GM21526 (cell line): ENCODE data around the gene CEBPG.

Experiments
- ATAC-seq: cut with Tn5 transposase; IDR thresholded peaks from one replicate; pipeline ENCODE4 v1.9.1; 2021; ENCODE audit warnings: moderate library complexity; ENCODE audit not compliant: unreplicated experiment, low FRiP score

The CEBPG gene

DNA sequence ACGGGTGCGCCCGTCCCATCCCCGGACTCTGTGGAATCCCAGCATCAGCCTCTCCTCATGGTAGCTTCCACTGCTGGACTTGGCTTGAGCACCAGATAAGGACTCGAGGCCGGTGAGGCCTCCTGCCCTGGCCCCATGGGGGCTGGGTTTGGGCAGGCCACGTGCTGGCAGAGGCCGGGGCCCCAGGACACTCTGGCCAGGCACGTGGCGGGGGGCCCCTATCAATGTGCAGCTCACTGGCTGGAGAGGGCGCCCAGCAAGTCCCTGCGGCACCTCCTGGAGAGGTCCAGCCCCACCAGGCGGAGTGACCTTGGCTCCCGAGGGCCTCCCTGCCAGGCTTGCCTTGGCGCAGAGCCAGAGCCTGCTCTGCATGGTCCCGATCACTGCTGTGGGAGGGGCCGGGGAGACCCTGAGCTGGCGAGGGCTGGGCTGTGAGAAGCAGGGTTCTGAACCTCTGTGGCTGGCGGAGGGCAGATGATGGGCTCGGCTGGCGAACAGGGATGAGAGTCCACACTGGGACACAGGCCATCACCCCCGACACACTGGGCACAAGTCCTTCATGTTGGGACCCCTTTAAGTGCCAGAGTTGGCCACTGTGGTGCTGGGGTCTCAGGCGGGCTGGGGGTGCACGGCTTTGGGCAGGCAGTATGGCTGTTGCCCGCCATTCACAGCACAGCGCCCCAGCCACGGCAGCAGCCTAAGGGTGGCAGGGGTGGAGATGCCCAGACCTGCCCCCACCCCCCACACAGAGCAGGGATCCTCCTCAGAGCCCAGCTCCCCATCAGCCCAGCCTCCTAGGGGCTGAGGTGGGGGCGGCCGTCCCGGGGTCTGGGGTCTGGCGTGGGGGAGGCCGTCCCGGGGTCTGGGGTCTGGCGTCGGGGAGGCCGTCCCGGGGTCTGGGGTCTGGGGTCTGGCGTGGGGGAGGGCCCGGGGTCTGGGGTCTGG lies 19.1 kb downstream of the CEBPG start:
- ATAC-seq, result no peak

DNA sequence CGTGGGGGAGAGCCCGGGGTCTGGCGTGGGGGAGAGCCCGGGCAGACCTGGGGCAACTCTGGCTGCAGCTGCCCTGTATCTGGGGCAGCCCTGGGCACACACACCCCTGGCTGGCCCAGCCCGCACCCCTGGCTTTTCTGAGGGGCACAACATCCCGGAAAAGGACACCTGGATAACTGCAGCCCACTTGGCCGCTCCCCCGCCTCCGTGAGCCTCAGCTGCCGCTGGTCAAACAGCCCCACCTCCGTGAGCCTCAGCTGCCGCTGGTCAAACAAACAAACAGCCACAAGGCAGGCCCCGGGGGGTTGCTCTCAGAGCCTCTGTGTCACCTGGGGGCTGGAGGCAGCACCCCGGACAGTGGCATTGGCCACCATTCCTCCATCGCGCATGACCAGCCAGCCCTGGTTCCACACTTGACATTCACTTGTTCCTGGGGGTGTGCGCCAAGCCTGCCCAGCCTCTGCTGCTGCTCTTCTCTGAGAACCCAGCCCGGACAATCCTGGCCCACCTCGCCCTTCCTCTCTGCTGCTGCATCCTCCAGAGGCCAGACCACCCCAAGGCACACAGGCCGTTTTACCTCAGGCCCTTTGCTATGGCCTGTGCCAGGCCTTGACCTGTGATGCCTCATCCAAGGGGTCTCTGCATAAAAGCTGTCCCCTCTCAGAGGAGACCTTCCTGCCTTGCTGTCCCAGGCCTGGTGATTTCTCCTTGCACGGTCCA lies 19.9 kb downstream of the CEBPG start:
- ATAC-seq, result no peak

DNA sequence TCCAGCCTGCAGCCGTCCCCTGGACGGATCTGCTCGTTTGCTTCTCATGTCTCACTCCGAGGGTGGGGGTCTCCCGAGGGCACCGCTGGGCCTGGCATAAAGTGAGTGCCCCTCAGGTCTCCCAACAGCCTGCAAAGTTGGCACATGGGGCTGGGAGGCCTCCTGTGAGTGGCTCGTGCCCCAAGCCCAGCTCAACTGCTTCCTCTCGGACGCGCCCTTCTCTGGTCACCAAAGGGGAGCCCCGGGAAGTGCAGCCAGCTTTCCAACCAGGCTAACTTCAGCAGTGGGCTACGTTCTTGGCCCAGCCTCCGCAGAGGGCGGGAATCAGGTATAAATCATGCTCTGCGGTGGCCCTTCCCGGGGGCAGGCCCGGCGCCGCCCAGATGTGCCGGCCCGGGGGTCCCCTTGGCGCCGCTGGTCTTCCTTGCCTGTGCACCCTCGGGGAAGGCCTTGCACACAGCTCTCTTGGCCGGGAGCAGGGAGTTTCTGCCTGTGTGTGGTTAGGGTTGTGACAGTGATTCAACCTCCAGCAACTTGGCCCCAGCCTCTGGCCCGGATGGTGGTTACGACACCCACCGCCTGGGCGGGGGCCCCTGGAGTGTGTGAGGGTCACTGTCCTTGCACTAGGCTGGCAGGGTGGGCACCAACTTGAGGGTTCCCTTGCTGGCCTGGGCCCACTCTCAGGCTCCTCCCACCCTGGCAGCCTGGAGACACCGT lies 20.7 kb downstream of the CEBPG start:
- ATAC-seq, result no peak

DNA sequence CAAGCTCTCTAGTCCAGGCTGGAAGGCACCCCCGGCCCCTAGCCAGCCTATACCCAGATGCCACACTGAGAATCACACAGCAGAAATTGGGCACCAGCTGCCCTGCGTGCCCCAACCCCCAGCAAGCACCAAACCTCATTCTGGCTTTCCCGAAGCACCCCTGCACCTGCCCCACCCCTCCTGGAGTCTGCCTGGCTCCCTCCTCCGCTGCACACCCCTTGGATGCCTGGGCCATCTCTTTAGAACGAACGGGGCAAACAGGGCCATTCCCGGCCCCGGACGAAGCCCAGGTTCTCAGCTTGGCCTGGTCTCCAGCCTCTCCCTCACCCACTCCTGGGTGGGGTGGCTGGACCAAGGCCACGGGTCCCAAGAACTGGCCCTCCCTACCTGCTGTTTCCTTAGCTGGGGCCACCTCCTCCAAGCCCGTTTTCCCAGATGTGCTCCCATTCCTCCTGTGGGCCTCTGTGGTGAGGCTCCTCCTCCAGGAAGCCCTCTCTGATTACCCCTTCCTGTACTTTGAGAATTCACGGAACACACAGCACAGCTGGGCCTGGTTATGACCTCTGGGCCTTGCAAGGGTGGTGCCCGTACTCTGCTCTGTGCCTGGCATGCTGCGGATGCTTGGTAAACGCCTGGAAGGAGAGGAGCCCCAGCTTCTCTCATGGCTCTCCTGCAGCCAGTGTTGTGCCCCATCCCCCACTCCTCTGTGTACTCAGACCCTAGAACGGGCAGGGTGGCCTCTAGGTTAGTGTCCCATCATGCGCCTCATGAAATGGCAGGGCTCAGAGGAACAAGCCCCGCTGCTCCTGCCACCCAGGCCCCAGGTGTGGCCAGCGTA lies 21.4 kb downstream of the CEBPG start:
- no peak for ATAC-seq

DNA sequence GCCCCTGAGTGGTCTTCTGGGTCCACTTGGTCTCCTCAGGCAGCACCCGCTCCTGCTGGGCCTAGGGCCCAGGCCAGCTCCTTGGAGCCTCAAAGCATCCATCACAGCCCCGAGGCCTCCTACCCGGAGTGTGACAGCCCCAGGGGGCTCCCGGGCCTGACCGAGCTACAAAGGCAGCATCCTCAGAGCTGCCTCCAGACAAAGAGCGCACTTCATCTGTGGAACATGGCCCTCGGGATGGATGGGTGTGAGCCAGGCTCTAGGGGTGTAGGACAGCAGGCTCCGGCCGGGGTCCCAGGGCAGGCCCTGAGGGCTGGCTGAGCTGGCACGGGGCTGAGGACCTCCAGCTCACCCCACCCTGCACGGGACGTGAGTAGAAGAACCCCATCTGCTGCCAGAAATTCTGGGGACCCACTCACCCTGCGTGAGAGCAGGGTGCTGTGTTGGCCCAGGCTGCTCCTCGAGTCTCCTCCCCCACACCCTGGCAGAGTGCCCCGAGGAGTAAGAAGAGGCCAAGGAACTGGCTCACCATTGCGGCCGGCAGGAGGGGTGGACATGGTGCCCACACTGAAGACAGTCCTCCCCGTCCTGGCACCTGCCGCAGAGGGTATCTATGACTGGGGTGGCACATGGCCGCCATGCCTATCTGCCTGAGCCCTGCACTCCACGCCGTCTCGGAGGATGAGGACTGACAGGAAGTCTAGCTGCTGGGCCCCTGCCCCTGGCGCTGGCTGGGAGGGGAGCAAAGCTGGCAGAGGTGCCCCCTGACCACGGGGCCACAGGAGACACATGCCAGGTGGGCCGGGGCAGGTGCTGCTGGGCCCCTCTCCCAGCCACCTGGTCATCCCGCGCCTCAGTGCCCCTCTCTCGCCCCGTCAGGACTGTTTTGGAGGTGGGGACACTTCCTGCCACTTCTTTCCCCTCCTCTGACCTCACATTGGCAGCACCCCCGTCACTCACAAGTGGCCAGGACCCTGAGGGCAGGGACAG lies 22.3 kb downstream of the CEBPG start:
- no peak for ATAC-seq

DNA sequence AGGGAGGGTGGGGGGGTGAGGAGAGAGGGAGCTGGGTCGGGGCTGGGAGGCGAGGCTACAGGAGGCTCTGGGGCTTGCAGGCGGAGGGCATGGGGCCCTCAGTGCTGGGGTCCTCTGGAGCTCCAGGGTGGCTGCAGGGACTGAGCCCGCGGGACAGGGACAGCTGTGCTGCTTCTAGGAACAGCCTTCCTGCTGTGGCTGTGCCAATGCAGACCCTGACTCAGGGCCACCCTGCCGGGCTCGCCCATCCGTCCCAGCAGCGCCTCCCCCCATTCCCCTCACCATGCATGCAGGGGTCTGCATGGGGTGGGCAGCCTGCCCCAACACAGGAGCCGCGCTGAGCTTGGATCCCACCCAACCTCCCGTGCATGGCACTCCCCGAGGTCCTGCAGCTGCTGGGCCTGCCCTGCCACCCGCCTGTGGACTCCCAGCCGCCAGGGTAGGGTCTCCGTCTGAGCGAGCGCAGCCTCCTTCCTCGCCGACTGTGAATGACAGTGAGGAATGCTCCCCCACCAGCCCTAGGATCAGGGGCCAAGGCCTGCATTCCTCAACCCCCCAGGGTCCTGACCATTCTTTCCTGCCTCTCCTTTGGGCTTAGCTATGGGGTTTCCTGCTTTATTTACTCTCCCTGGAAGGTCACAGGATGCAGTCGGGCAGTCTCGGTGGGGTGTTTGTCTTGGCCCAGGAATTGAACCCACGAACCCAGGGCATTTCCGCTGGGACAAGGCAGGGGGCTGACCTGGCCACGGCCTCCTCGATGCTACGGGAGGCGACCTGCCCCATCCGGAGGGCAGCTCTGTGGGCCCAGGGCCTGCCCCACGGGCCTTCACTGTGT lies 23.4 kb downstream of the CEBPG start:
- no peak for ATAC-seq

DNA sequence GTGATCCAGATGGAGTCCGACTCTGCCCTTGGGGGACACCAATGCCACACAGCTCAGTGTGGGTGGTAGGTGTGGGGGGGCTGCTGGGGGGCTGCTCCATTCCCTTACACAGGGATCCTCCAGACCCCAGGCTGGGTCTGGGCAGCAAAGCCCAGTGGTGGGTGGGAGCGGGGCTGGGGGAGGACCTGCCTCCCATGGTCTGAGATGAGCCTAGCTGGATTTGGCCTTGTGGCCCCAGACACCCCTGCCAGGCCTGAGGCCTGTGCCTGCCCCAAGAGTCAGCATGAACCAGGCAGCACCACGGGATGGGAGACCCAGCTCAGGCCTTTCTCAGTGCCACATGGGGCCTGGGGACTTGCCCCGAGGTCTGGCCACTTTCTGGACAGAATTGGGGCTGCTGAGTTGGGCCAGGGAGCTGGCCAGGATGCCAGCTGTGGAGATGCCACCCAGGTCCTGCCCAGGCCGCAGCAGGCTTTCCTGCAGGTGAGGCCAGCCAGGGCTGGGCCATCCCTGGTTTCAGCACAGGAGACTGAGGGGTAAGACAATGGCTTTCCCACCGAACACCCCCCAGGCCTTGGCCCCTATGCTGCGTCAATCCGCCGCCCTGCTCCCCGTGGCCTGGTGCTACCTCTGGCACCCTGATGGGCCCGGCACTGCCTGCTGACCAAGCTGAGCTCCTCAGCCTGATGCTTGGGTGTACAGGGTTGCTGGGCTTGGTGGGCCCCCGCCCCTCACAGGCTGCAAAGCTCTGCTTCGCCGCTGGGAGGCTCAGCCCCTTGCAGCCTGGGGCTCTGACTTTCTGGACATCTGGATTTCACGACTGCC lies 24.2 kb downstream of the CEBPG start:
- ATAC-seq, result no peak

DNA sequence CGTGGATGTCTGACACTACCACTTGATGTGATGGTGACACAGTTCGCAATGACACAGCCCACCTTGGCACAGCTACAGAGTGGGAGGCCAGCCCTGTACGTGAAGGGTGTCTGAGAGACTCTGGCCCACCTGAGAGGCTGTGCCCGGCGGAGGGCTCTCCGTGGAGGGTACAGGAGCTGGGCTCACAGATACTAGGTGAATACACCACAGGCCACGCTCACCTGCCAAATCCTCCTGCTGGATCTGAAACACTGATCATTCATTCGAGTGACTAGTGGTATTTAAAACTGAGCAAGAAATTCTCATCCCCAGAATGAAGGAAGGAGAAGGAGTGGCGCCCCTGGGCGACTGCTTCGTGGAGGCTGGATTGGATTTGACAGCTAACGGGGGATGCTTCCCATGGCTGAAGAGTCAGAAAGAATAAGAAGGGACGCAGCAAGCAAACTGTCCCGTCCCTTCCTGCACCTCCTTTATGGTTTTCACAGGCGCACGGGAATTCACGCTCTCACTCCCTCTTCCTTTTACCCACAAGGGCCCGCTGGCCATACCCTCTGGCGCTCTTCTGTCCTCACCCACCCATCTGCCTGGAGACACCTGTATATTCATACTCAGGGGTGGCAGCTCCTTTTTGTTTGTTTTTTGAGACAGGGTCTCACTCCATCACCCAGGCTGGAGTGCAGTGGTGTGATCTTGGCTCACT lies 25.0 kb downstream of the CEBPG start:
- no peak for ATAC-seq

DNA sequence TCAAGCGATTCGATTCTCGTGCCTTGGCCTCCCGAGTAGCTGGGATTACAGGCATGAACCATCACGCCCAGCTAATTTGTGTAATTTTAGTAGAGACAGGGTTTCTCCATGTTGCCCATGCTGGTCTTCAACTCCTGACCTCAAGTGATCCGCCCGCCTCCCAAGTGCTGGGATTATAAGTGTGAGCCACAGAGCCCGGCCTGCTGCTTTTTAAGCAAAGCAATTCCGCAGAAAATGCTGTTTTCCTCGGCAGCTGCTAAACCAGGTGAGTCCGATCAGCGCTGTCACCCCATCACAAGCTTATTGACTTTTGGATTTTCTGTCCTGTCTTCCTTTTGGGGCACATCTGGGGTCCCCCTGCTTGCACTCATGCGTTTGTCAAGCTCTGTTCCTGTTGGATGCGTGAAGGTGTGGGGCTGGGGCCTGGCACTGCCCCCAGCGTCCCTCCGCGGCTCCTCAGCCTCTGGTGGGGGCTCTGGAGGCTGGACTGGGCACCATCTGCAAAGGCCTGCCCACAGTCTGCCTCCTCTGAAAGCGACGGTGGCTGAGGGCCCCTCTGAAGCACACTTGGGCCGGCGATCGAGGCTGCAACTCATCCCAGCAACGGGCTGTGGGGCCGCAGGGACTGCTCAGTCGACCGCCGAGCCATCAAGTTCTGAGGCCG lies 25.7 kb downstream of the CEBPG start:
- ATAC-seq, result no peak

DNA sequence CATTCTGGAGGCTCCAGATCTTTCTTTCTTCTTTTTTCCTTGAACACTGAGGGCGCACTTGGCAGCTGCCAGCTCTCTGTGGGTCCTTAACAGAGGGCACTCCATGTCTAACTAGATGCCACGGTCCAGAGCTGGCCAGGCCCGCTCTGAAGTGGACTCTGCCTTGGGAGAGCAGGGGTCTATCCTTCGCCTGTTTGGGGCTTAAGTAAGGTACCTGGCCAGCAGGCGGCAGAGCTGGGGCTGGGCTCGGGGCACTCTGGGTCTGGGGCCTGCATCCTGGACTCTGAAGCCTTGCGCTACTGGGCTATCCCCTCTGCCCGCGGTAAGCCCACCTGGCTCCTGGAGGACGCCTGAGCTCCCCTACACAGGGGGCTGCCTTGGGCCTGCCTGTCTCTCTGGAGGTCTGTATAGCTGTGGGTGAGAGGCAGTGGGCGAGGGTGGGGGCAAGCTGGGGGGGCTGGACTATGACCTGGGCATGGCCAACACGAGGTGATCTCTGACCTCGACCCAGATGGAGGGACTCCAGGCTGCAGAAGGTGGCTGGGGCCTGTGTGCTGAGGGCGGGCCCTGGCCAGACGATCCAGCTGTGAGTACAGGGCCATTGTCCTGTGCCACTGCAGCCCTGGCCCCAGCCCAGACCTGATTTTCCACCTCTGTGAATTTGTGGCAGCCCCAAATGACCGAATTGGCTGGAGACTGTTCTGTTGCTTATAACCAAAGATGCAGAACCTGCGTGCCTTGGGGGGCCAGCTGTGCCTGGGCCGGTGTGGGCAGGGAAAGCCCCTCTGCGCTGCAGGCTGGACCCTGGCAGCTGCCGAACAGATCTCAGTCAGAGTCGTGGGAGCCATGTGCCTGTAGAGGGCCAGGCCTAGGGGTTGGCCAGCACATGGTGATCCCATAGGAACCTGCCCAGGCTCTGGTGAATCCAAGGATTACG lies 26.5 kb downstream of the CEBPG start:
- no peak for ATAC-seq

DNA sequence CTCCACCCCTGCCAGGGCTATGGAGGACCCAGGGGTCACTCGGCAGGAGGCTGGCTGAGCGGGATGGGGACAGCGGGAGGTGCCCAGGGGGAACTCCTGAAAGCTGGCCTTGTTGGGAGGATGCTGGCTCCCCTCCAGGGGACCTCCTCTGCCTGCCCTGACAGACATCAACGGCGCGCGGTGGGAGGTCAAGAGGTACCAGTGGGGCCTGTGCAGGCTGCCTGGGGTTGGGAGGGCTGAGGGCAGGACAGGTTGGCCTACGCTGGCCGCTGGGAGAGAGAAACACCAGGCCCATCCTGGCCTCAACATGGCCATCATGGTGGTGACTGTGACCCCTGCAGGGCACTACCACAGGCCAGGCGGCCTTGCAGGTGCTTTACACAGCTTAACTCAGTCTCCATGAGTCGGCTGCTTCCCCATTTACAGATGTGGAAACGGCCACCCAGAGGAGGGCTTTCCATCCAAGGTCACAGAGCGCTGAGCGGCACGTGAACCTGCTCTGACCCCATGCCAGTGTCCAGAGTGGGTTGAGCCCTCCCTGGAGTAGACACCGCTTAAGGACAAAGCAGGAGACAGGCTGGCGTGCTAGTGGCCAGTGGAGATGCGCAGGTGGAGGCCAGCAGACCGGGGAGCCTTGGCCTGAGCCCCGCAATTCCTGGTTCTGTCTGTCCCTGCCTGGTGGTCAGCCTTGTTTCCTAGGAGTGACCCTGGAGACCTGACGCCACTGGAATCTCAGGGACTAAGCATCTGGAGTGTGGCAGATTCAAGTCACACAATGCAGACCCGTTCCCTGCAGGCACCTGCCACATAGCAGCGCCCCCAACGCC lies 27.6 kb downstream of the CEBPG start:
- ATAC-seq, result no peak

DNA sequence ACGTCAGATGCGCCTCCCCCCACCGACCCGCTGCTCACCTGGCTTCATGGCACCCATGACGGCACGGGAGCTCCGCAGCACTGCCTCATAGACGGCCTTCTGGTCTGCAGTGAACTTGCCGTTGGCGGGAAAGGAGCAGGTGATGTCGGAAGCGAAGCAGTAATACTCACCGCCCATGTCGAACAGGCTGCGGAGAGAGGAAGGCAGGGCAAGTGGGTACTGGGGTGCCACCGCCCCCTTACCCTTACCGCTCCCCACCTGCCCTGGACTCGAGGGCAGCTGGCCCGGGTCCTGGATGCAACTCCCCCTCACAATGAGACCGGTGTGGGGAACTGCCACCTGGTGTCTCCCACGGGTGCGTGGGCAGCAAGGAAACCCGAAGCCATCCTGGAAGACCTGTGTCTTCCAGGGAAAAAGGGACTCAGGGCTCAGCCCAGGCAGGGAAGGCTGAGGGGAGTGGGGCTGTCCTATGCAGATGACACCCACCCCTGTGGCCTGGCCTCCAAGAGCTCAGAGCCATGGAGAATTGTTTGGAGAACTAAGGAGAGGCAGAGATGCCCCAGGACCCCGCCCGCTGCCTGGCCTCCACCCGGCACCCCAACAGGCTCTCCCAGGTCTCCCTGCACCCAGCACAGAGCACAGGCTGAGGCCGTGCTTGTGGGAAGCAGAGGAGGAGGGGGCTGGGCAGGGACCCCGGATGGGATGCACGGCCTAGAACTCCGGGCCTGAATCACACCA lies 28.3 kb downstream of the CEBPG start:
- ATAC-seq, result no peak

DNA sequence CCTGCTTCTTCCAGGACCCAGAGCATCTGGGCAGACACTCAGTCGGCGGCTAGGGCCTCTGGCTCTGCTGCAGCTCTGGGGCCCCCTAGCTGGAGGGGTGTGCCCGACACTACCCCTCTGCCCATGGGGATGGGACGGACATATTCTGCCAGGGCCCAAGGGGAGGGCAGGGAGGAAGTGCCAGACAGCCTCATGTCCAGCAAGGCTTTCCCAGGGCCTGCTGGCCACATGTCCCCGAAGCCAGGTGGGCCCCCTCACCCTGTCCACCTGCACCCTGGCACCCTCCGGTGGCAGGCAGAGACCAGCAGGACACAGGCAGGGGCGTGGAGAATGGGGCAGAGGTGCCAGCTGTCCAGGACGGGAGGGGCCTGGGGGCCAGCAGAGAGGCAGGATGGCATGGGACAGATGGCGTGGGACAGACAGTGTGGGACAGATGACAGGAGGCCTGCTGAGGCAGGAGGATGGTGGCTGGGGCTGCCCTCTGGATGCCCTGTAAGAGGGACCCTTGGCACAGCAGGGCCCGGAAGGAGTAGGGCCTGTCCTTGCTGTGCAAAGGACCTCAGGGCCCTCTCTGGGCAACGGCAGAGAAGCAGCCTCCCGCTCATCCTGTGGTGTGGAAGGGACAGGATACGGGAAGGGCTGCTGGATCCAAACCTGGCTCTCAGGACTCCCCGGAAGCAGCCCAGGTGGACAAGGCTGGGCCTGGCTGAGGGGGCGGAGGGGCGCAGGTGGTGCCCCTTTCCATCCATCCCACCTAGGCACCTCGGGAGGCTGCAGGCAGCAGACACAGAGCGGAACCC lies 29.1 kb downstream of the CEBPG start:
- no peak for ATAC-seq
